ENCODE measurements around the gene OR6J1. TPM values are rescaled to one million over a fixed set of nuclear protein-coding genes. Genes with fewer than 3 reads are reported as not detected.
"Not testable (repeated sequence)": the region's sequence is repeated elsewhere in the genome, so short reads cannot be mapped to it uniquely, and the experiment has no call there.

The OR6J1 gene
- polyA plus RNA-seq, 2 of the 4 experiments (the other 2 are of a cell fraction): not detected

- 83% methylated on average over 6 of the region's 6 CpGs for WGBS (ENCODE audit: missing lambda C conversion rate)
- Histone ChIP-seq H3K27ac (no peak overlapping the region), H3K9me3 (no peaks in the 10 kb centered on the region), H3K4me3 (no peak overlapping the region), H3K4me2 (no peak overlapping the region), H3K4me1 (no peaks in the 10 kb centered on the region)
- DNase-seq (ENCODE audit: low read depth in 1 of 2, low spot score in 1 of 2): no peak
- no peak for ATAC-seq
- no peak for FAIRE-seq
- TF ChIP-seq ZFP36 (IDR thresholded peaks at IDR 0.05; ENCODE audit: borderline replicate concordance, partially characterized antibody) (no peak), SREBF2 (IDR thresholded peaks at IDR 0.05) (no peak), REST (IDR thresholded peaks at IDR 0.05) (no peak)
- ChIA-PET POLR2A (no interaction called here), CTCF (interaction anchor here (1.4 kb wide), 1 partner anchor 56 kb away, joined by 6 read pairs; no protein-coding TSS in a partner anchor)
Observed at GRCh38 chr14:22626590-22626989, 17.6 kb downstream of the OR6J1 start.

GRCh38 chr14:22623047-22623446 lies 21.1 kb downstream of the OR6J1 start:
- Histone ChIP-seq H3K4me3 (no peak overlapping the region), H3K27ac (no peak overlapping the region), H3K4me1 (no peaks in the 10 kb centered on the region), H3K9me3 (no peaks in the 10 kb centered on the region), H3K4me2 (no peak overlapping the region)
- WGBS (ENCODE audit: missing lambda C conversion rate): 61% methylated on average over 2 of the region's 2 CpGs
- no peak for DNase-seq (ENCODE audit: low read depth in 1 of 2, low spot score in 1 of 2)
- POLR2A ChIA-PET: no interaction called here
- CTCF ChIA-PET: no interaction called here
- TF ChIP-seq GATA3 (IDR thresholded peaks at IDR 0.05; ENCODE audit: borderline replicate concordance) (no peak), BCL3 (IDR thresholded peaks at IDR 0.05) (no peak), HEYL (CRISPR knock-in tag; IDR thresholded peaks at IDR 0.05) (no peak), HOXA7 (CRISPR knock-in tag; IDR thresholded peaks at IDR 0.05) (no peak), E2F6 (IDR thresholded peaks at IDR 0.05; ENCODE audit: borderline replicate concordance, low read depth) (no peak), ZC3H11A (IDR thresholded peaks at IDR 0.05) (no peak), KDM1A (IDR thresholded peaks at IDR 0.05; ENCODE audit: low read depth) (no peak), NR3C1 (IDR thresholded peaks at IDR 0.05) (no peak), SMC3 (IDR thresholded peaks at IDR 0.05) (no peak), MYC (IDR thresholded peaks at IDR 0.05; ENCODE audit: borderline replicate concordance, low read length) (no peak), ZFP36 (IDR thresholded peaks at IDR 0.05; ENCODE audit: borderline replicate concordance, partially characterized antibody) (no peak), FOXS1 (CRISPR knock-in tag; IDR thresholded peaks at IDR 0.05) (no peak), PHF8 (IDR thresholded peaks at IDR 0.05; ENCODE audit: borderline replicate concordance, low read depth) (no peak), RARB (CRISPR knock-in tag; IDR thresholded peaks at IDR 0.05) (no peak), JUNB (IDR thresholded peaks at IDR 0.05) (no peak), JUN (IDR thresholded peaks at IDR 0.05) (no peak)
- ATAC-seq: no peak
- no peak for FAIRE-seq

- Histone ChIP-seq H3K4me1 (no peaks in the 10 kb centered on the region), H3K4me2 (no peak overlapping the region), H3K9me3 (no peaks in the 10 kb centered on the region), H3K27ac (no peak overlapping the region), H3K4me3 (no peak overlapping the region)
- FAIRE-seq (no peak), ATAC-seq (no peak), DNase-seq (ENCODE audit: low read depth in 1 of 2, low spot score in 1 of 2) (no peak)
- WGBS (ENCODE audit: missing lambda C conversion rate): 90% methylated on average over 2 of the region's 2 CpGs
- TF ChIP-seq KDM5A (IDR thresholded peaks at IDR 0.05): no peak
- no peak for TF ChIP-seq CEBPB (IDR thresholded peaks at IDR 0.05)
- TF ChIP-seq CHD4 (IDR thresholded peaks at IDR 0.05; ENCODE audit: borderline replicate concordance): no peak
- TF ChIP-seq MAFK (IDR thresholded peaks at IDR 0.05; ENCODE audit: partially characterized antibody): no peak
- no peak for TF ChIP-seq EP300 (IDR thresholded peaks at IDR 0.05)
- no peak for TF ChIP-seq PBX3 (IDR thresholded peaks at IDR 0.05)
- no peak for TF ChIP-seq BHLHE40 (IDR thresholded peaks at IDR 0.05; ENCODE audit: low read depth, low read length)
- ChIA-PET POLR2A (no interaction called here), CTCF (interaction anchor here (0.9 kb wide), 1 partner anchor 25 kb away, joined by 3 read pairs; no protein-coding TSS in a partner anchor)
Observed at GRCh38 chr14:22622255-22622654, 21.9 kb downstream of the OR6J1 start.

GRCh38 chr14:22615765-22616164 lies 28.4 kb downstream of the OR6J1 start:
- FAIRE-seq: not testable (repeated sequence)

More at GRCh38 chr14:22615765-22616164, 28.4 kb downstream of the OR6J1 start:
- H3K4me2 ChIP-seq; H3K4me3 ChIP-seq; DNase-seq (ENCODE audit: low read depth in 1 of 2, low spot score in 1 of 2); H3K9me3 ChIP-seq; POLR2A ChIA-PET; H3K27ac ChIP-seq; ATAC-seq: not testable (repeated sequence)
- CTCF ChIA-PET: interaction anchor here (0.7 to 1.6 kb wide), 2 partner anchors 37 to 56 kb away, joined by 3 to 4 read pairs; no protein-coding TSS in a partner anchor
- peaks cover 31% of the 10 kb centered on the region for H3K4me1 ChIP-seq
- WGBS (ENCODE audit: missing lambda C conversion rate): 93% methylated on average over 2 of the region's 2 CpGs
